ENCODE measurements around the gene PAFAH1B1.

Gene PAFAH1B1

GRCh38 chr17:2689411-2690164 lies 96.1 kb downstream of the PAFAH1B1 start:
- no peak for TF ChIP-seq FOXP2 (optimal IDR thresholded peaks at IDR 0.05; ENCODE audit: borderline replicate concordance, extremely low read depth, extremely low read length, insufficient read depth)
- no peak; the same call in 1 of the 2 replicates for TF ChIP-seq POLR2AphosphoS5 (IDR thresholded peaks at IDR 0.05; ENCODE audit: low read depth, low read length)

- TF ChIP-seq FOXP2 (optimal IDR thresholded peaks at IDR 0.05; ENCODE audit: borderline replicate concordance, extremely low read depth, extremely low read length, insufficient read depth) (no peak), SIN3A (IDR thresholded peaks at IDR 0.05; ENCODE audit: borderline replicate concordance, insufficient read depth, low read length) (no peak), TAF1 (IDR thresholded peaks at IDR 0.05; ENCODE audit: borderline replicate concordance, insufficient read depth, low read length) (no peak), POLR2AphosphoS5 (IDR thresholded peaks at IDR 0.05; ENCODE audit: low read depth, low read length) (no peak), REST (IDR thresholded peaks at IDR 0.05; ENCODE audit: insufficient read depth in 1 of 2, low read depth in 2 of 2, low read length in 2 of 2) (no peak)
Observed at GRCh38 chr17:2690165-2691068, 97.0 kb downstream of the PAFAH1B1 start.

GRCh38 chr17:2691069-2691871 lies 97.8 kb downstream of the PAFAH1B1 start:
- TF ChIP-seq TAF1 (IDR thresholded peaks at IDR 0.05; ENCODE audit: borderline replicate concordance, insufficient read depth, low read length), result no peak
- TF ChIP-seq REST (IDR thresholded peaks at IDR 0.05; ENCODE audit: insufficient read depth in 1 of 2, low read depth in 2 of 2, low read length in 2 of 2), result no peak
- no peak for TF ChIP-seq FOXP2 (optimal IDR thresholded peaks at IDR 0.05; ENCODE audit: borderline replicate concordance, extremely low read depth, extremely low read length, insufficient read depth)
- no peak for TF ChIP-seq POLR2AphosphoS5 (IDR thresholded peaks at IDR 0.05; ENCODE audit: low read depth, low read length)
- no peak for TF ChIP-seq SIN3A (IDR thresholded peaks at IDR 0.05; ENCODE audit: borderline replicate concordance, insufficient read depth, low read length)

GRCh38 chr17:2691965-2692780 lies 98.7 kb downstream of the PAFAH1B1 start:
- TF ChIP-seq TAF1 (IDR thresholded peaks at IDR 0.05; ENCODE audit: borderline replicate concordance, insufficient read depth, low read length) (no peak), REST (IDR thresholded peaks at IDR 0.05; ENCODE audit: insufficient read depth in 1 of 2, low read depth in 2 of 2, low read length in 2 of 2) (no peak), FOXP2 (optimal IDR thresholded peaks at IDR 0.05; ENCODE audit: borderline replicate concordance, extremely low read depth, extremely low read length, insufficient read depth) (no peak), SIN3A (IDR thresholded peaks at IDR 0.05; ENCODE audit: borderline replicate concordance, insufficient read depth, low read length) (no peak), POLR2AphosphoS5 (IDR thresholded peaks at IDR 0.05; ENCODE audit: low read depth, low read length) (no peak)
